Erythroblast (primary cell): ENCODE measurements around the gene YPEL5.

Experiments
- GATA1 ChIP-seq: IDR thresholded peaks from 2 replicates; pipeline ENCODE4 v1.6.1; 2011; ENCODE audit warnings: low read depth, mild to moderate bottlenecking, control low read depth, low read length, moderate library complexity
- POLR2A ChIP-seq: IDR thresholded peaks from 2 replicates; pipeline ENCODE4 v1.6.1; 2011; ENCODE audit warnings: mild to moderate bottlenecking, low read length

- TF ChIP-seq POLR2A, result no peak
- TF ChIP-seq GATA1, result no peak
Observed at GRCh38 chr2:30190637-30191036, 43.8 kb downstream of the YPEL5 start.
